ENCODE data around the gene SPG7.

SPG7 gene

DNA sequence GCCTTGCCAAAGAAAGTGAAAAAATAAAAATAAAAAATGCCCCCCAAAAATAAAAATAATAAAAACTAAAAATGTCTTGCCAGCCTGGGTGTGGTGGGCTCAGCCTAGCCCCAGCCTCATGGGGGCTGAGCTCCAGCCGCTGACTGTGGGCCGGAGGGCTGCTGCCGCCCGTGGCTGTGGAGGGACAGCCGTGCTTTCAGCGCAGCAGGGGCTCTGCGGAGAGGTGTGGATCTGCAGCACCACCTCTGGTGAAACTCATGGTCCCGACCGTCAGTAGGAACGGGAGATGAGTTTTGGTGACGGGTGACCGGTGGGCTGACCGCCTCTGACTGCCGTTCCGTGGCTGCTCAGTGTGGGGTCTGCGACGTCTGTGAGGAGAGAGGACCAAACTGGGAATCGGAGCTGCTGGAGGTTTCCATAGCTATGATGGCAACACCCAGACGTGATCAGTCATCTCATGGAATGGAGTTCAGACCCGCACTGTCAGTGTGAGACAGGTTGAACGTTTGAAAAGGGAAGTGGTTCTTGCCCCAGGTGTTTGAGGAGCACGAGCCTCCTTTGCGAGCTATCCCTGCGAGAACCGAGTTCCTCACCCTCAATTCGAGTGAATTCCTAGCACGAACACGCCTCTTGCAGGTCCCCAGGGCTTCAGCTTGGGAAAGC, 40.3 kb downstream of the SPG7 start:
- DNase-seq, result no peak

DNA sequence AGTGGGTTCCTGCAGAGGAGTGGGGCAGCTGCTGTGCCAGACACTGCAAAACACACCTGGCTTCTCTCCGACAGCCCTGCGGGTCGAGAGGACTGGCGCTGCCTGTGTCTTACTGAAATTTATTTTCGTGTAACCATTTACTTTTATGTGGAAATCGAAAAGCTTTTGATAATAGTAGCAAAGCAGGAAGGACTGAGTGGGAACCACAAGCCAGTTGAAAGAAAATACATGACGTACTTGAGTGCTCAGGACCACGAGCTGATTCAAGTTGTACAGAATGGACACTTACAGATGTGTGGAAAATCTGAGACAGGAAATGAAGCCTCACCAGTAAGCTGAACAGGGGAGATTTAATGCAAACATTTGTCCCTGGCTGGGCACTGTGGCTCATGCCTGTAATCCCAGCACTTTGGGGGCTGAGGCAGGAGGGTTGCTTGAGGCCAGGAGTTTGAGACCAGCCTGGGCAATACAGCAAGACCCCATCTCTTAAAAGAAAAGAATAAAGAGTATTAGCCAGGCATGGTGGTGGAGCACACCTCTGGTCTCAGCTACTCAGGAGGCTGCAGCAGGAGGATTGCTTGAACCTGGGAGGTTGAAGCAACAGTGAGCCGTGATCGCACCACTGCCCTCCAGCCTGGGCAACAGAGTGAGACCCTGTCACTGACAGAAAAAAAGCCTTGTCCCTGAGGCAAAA, 41.0 kb downstream of the SPG7 start:
- DNase-seq, result no peak

DNA sequence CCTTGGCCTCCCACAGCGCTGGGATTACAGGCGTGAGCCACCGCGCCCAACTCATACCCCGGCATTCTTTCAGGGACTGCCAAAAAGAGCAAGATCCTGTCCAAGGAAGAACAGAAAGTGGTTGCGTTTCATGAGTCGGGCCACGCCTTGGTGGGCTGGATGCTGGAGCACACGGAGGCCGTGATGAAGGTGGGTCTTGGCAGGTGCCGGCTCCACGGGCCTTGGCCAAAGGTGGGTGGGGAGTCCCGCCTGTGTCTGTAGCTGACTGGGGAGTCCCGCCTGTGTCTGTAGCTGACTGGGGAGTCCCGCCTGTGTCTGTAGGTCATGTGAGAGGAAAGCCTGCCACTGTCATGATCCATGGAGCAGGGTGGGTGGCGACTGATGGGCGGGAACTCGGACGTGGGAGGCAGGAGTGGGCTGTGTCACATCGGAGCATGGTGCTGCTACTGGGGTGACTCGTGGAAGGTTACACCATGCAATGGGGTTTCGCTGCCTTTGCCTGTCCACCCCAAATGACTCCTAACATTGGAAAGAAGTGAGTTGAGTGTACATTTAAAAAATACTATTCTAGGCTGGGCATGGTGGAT, 42.3 kb downstream of the SPG7 start:
- DNase-seq, result no peak

DNA sequence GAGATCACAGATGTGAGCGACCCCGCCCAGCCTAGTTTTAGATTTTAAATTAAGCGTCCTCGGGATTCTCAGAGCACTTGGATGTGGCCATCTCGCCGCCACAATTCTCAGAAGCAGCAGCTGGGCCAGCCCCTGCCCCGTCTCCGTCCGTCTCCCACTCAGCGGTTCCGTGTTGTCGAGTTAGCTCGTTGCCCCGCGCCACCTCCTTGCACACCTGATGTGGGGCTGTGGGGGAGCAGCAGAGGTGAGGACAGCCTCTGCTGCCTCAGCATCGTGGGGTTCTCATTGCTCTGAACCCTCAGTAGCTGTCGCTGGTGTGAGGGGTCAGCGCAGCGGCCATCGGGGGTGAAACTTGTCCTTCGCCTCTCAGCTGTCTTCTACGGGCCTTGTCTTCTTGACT, 44.1 kb downstream of the SPG7 start:
- DNase-seq, result no peak

DNA sequence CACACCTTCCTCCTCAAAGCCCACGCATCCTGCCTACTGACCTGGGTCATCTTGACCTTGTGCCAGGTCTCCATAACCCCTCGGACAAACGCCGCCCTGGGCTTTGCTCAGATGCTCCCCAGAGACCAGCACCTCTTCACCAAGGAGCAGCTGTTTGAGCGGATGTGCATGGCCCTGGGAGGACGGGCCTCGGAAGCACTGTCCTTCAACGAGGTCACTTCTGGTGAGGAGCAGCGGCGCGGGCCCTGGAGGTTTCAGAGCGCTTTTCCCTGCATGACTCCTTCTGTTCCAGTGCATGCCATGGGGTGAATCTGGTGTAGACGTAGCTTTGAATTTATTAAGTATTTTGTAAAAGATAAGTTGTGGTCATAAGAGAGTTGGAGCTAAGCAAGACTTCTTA, 44.7 kb downstream of the SPG7 start:
- DNase-seq, result no peak

DNA sequence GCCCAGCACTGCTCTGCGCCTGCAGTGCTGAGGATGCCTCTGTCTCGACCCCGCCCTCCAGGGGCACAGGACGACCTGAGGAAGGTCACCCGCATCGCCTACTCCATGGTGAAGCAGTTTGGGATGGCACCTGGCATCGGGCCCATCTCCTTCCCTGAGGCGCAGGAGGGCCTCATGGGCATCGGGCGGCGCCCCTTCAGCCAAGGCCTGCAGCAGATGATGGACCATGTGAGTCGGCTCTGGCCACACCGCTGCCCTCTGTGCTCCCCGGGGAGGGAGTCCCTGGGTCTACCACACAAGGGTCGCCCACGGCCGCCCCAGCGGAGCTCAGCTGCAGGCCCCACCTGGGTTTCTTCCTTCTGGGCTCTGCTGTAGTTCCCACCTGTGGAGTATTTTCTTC, 45.5 kb downstream of the SPG7 start:
- no peak for DNase-seq

DNA sequence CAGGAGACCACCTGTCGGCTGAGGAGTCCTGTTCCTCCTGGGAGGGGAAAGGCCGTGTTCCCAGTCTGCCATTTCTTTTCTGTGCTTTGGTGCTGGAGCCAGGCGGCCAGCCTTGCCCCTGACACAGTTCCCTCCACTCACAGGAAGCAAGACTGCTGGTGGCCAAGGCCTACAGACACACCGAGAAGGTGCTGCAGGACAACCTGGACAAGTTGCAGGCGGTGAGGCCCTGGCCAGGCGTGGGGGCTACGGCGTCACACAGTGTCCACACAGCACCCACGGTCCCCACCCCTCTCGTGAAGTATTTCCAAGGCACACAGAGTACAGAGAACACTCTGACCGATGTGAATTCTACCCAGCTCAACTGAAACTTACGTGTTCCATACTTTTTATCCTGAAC, 46.1 kb downstream of the SPG7 start:
- no peak for DNase-seq

DNA sequence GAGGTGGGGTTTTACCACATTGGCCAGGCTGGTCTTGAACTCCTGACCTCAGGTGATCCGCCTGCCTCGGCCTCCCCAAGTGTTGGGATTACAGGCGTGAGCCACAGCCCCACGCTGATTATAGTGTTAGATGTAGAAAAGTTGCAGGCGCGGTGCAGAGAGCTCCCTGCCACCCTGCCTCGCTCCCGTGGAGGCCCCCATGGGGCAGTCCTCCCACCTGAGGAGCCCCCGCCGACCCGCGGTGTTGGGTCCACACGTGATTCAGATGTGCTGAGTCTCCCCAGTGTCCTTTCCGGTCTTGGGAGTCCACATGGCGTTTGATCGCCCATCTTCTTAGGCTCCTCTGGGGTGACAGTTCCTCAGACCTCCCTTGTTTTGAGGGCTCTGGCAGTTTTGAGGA, 47.1 kb downstream of the SPG7 start:
- no peak for DNase-seq

DNA sequence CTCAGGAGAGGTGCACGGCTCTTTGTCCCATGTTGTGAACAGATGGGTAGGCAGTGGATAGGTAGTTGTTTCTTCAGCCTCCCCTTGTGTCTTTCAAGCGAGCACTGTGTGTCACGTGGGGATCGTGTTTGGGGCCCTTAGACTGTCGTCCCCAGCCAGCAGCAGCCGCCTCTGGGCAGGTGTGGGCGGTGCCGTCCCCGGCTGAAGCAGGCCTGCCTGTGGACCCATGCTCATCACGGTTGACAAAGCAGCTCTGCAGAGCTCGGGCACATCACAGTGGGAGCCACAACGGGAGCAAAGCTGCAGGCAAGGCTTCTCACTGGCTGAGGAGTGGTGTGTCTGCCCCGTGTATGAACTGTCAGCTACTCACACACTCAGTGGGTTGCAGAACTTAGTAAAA, 47.6 kb downstream of the SPG7 start:
- no peak for DNase-seq

DNA sequence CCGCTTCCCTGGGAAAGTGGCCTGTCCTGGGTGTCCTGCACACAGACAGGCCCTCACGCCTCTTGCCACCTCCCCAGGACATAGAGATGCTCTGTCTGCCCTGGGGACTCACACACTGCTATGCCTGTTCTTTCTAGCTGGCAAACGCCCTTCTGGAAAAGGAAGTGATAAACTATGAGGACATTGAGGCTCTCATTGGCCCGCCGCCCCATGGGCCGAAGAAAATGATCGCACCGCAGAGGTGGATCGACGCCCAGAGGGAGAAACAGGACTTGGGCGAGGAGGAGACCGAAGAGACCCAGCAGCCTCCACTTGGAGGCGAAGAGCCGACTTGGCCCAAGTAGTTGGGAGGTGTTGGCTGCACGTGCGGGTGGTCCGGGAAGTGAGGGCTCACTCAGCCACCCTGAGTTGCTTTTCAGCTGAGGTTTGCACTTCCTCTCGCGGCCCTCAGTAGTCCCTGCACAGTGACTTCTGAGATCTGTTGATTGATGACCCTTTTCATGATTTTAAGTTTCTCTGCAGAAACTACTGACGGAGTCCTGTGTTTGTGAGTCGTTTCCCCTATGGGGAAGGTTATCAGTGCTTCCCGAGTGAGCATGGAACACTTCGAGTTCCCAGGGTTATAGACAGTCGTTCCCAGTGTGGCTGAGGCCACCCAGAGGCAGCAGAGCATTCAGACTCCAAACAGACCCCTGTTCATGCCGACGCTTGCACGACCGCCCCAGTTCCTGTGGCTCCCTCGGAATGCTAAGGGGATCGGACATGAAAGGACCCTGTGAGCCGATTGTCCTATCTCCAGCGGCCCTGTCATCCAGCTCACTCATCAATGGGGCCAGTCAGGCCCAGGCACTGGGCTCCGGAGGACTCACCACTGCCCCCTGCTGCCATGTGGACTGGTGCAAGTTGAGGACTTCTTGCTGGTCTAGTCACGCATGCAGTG, 48.8 kb downstream of the SPG7 start:
- DNase-seq, result peak; percentile 73

DNA sequence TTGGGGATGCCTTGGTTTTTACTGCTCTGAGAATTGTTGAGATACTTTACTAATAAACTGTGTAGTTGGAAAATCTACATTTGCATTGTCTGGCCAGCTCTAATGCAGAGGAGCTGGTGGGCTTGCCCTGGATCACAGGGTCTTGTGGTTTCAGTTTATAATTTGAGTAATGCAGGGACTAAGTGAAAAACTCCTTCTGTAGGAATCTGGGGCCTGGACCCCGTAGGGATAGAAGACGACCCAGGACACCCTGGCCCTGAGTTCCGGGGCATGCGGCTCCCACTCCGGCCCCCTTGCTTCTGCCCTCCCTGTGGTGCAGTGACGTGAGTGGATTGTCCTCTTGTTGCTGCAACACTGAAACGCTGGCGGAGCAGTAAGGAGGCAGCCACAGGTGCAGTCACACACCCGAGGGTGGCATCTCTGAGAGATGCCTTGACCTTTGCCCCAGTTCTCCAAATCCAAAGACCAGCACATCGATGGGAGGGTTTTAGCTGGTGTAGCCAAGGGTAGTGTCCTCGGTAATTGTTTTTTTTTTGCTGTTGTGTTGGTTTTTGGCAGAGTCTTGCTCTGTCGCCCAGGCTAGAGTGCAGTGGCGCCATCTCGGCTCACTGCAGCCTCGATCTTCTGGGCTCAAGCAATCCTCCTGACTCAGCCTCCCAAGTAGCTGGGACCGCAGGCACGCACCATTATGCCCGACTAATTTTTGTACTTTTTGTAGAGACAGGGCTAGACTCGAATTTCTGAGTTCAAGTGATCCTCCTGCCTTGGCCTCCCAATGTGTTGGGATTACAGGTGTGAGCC, 49.7 kb downstream of the SPG7 start:
- no peak for DNase-seq

DNA sequence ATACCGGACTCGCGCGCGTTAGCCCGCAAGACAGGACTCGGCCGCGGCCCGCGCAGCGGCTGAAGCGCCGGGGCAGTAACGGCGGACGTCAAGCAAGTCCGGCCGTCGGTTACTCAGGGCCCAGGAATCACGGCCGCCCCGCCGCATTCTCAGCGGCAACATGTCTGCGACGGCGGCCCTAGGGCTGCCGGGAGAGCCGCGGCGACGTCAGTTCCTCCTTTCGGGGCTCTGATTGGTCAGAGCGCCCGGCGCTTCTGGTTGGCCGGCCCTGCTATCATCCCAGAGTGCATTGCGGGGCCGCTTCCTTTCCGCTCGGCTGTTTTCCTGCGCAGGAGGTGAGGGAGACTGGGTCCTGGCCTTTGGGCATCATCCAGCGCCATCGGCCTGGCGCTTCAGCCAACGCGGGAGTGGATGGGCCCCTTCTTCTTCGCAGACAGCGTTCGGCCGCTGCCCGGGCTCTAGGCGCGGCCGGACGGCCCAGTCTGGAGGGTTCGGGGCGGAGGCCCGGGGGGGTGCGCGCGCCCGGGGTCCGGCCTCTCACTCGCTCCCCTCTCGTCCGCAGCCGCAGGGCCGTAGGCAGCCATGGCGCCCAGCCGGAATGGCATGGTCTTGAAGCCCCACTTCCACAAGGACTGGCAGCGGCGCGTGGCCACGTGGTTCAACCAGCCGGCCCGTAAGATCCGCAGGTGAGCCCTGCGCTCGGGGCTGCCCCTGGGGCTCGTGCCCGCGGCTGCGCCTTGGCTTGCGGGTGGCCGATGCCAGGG, 52.4 kb downstream of the SPG7 start, which contains the start of gene RPL13:
Gene RPL13, plus strand, starts transcription at position 305 of the 764 bp plus-strand sequence. Its CDS starts 278 bp downstream, at position 583.
- peak; percentile 92 for DNase-seq

DNA sequence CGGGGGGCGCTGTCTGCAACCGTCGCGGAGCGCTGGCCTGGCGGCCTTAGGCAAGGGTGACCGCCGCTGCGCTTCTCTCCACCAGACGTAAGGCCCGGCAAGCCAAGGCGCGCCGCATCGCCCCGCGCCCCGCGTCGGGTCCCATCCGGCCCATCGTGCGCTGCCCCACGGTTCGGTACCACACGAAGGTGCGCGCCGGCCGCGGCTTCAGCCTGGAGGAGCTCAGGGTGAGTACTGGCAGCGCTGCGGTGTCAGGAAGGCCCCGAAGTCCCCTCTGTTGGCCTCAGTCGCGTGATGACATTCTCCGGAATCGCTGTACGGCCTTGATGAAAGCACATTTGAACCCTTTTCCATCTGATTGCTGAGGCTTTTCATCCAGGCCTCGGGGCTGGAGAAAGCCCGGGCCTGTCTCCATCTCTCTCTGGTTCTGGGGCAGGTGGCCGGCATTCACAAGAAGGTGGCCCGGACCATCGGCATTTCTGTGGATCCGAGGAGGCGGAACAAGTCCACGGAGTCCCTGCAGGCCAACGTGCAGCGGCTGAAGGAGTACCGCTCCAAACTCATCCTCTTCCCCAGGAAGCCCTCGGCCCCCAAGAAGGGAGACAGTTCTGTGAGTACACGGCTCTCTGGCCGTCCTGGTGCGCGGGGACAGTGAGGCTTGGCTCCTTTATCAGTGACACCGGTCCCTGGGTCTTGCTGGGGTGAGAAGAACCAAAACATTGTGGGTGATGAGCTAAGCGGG, 53.1 kb downstream of the SPG7 start:
- no peak for DNase-seq

DNA sequence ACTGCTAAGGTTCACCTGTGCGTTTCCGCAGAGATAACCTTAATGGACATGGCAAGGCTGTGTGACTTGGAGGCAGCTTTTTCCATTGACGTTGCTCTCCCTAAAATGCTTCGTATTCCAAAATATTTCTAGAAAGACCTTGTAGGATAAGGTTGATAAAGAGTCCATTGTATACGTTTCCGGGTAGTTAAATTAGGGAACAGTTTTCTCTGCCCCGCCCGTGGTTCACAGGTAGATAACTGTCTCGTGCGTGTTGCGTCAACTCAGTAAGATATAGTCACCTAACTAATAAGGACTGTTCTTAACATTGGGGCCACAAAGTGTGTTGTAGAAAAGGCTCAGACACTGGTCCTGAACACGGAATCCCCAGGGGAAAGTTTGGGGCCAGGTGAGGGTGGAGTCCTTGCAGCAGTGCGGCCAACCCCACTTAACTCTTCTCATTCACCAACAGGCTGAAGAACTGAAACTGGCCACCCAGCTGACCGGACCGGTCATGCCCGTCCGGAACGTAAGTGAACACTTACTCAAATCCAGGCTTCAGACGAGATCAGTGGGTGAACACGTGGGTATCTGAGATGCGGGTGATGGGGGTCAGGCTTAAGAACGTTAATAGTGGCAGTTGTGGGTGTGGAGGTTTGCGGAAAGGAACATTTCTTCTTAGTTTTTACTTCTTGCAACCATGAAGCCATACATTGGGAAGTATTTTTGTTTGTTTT, 53.8 kb downstream of the SPG7 start:
- no peak for DNase-seq

DNA sequence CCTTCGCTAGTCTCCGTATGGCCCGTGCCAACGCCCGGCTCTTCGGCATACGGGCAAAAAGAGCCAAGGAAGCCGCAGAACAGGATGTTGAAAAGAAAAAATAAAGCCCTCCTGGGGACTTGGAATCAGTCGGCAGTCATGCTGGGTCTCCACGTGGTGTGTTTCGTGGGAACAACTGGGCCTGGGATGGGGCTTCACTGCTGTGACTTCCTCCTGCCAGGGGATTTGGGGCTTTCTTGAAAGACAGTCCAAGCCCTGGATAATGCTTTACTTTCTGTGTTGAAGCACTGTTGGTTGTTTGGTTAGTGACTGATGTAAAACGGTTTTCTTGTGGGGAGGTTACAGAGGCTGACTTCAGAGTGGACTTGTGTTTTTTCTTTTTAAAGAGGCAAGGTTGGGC, 54.7 kb downstream of the SPG7 start:
- no peak for DNase-seq

DNA sequence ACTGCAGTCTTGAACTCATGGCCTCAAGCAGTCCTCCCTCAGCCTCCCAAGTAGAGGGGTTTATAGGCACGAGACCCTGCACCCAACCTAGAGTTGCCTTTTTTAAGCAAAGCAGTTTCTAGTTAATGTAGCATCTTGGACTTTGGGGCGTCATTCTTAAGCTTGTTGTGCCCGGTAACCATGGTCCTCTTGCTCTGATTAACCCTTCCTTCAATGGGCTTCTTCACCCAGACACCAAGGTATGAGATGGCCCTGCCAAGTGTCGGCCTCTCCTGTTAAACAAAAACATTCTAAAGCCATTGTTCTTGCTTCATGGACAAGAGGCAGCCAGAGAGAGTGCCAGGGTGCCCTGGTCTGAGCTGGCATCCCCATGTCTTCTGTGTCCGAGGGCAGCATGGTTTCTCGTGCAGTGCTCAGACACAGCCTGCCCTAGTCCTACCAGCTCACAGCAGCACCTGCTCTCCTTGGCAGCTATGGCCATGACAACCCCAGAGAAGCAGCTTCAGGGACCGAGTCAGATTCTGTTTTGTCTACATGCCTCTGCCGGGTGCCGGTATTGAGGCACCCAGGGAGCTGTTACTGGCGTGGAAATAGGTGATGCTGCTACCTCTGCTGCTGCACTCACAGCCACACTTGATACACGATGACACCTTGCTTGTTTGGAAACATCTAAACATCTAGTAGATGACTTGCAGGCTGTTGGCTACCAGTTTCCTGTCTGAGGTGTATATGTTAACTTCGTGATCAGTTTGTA, 55.6 kb downstream of the SPG7 start:
- no peak for DNase-seq

DNA sequence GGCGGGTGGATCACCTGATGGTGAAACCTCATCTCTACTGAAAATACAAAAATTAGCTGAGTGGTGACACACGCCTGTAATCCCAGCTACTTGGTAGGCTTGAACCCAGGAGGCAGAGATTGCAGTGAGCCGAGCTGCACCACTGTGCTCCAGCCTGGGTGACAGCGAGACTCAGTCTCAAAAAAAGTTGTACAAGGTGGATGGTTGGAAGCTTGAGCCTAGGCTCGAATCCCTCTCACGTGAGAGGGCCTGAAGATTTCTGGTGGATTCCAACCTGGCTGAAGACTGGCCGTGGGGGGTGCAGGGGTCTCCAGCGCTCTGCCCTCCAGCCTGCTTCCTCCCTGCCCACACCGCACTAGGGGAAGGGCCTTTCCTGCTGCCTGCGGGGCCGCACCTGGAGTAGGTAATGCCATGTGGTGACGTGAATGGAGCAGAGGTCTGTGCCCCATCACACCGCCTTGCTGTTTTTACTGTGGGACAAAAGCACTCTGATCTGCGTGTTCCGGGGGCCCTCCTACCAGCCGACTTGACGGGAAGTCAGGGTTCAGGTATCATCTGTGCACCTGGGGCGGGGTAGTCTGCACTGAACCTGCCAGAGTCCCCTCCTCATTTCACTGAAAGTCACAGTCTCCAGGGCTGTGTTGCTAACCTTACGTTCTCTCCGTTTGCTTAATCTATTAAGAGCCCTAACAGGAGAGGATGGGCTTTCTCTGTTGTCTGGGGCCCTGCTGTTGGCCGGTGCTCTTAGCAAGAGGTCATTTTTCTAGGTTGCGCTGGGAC, 56.5 kb downstream of the SPG7 start:
- no peak for DNase-seq

DNA sequence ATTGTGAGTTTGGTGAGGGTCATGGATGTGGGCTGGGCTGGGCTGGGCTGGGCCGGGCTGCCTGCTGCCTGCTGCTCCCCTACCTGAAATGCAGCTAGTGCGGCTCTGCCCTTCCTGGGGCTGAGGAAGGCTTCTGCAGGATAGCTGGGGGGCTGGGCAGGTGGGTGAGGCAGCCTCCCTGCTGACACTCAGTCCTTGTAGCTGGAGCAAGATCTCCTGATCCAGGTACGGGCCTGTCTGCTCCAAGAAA, 57.0 kb downstream of the SPG7 start:
- no peak for DNase-seq

Data from effector CD4-positive, alpha-beta T cell (primary cell).